Sigmoid colon (tissue), 4 donors: Measurements from ENCODE around the gene GPR21.

Experiments used
- POLR2AphosphoS5 ChIP-seq, 4 donors: sonication (generic); formaldehyde crosslinking; IDR thresholded peaks; one replicate each; pipeline ENCODE4 v1.6.1; 2017; ENCODE audit warnings: antibody characterized with exemption in 4 of 4
- TF ChIP-seq, protein P1 (sequence below), 4 experiments: fragments of 450-650 bp in 3 of 4; fragments of 200-600 bp in 1 of 4; IDR thresholded peaks; one replicate each; pipeline ENCODE4 v1.5.1; 2016 to 2019; ENCODE audit warnings: antibody characterized with exemption in 4 of 4, mild to moderate bottlenecking in 3 of 4, moderate library complexity in 2 of 4

DNA sequence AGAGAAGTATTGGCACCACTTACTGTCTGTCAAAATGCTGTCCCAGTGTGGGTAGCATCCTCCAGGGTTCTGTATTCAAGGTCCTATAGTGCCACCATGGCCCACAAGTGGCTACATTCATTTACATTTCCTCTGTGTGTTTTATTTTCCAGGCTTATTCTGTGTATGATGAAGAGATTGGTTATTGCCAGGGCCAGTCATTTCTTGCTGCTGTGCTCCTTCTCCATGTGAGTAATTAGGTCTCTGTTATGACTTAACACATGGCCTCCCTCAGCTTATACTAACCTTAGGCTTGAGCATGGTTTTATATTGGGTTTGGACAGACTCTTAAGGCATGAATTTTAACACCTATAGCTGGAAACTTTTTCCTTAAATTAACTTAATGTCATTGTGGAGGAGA, 36.7 kb downstream of the GPR21 start:
- TF ChIP-seq, protein P1, sequence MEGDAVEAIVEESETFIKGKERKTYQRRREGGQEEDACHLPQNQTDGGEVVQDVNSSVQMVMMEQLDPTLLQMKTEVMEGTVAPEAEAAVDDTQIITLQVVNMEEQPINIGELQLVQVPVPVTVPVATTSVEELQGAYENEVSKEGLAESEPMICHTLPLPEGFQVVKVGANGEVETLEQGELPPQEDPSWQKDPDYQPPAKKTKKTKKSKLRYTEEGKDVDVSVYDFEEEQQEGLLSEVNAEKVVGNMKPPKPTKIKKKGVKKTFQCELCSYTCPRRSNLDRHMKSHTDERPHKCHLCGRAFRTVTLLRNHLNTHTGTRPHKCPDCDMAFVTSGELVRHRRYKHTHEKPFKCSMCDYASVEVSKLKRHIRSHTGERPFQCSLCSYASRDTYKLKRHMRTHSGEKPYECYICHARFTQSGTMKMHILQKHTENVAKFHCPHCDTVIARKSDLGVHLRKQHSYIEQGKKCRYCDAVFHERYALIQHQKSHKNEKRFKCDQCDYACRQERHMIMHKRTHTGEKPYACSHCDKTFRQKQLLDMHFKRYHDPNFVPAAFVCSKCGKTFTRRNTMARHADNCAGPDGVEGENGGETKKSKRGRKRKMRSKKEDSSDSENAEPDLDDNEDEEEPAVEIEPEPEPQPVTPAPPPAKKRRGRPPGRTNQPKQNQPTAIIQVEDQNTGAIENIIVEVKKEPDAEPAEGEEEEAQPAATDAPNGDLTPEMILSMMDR (IDR thresholded peaks at IDR 0.05), result no peak
- no peak for TF ChIP-seq POLR2AphosphoS5 (IDR thresholded peaks at IDR 0.05)
